GM12878 (cell line): ENCODE results near the gene CLPTM1L.

ENCODE experiments used
- BHLHE40 ChIP-seq, 2 experiments: fragments of 450-650 bp in 1 of 2; IDR thresholded peaks; 2 replicates each; pipeline ENCODE4 v1.6.1; 2011 to 2017; ENCODE audit warnings: low read depth in 2 of 2, borderline replicate concordance in 1 of 2, improper control_type of control experiment in 1 of 2, low read length in 1 of 2, mild to moderate bottlenecking in 1 of 2
- ETV6 ChIP-seq, 2 experiments: fragments of 450-650 bp in 1 of 2; IDR thresholded peaks in 1 of 2; conservative IDR thresholded peaks in 1 of 2; 2 replicates each; pipeline ENCODE4 v1.6.1; 2014; ENCODE audit warnings: antibody characterized with exemption in 1 of 2, borderline replicate concordance in 1 of 2, low read depth in 1 of 2, mild to moderate bottlenecking in 1 of 2, moderate library complexity in 1 of 2

GRCh38 chr5:1323803-1324173 lies 21.1 kb downstream of the CLPTM1L start:
- TF ChIP-seq ETV6 (conservative IDR thresholded peaks at IDR 0.05 in 1 of 2, IDR thresholded peaks at IDR 0.05 in 1 of 2; ENCODE audit: borderline replicate concordance in 1 of 2, low read depth in 1 of 2) (no peak), BHLHE40 (IDR thresholded peaks at IDR 0.05; ENCODE audit: borderline replicate concordance in 1 of 2, low read depth in 2 of 2, low read length in 1 of 2) (no peak)
